HuH-7.5 (cell line): Measurements from ENCODE around the gene C14orf132.

Source experiments
- DNase-seq: peaks from one replicate; pipeline ENCODE4 v3.0.0; 2011; ENCODE audit warnings: low spot score

Gene C14orf132

DNA sequence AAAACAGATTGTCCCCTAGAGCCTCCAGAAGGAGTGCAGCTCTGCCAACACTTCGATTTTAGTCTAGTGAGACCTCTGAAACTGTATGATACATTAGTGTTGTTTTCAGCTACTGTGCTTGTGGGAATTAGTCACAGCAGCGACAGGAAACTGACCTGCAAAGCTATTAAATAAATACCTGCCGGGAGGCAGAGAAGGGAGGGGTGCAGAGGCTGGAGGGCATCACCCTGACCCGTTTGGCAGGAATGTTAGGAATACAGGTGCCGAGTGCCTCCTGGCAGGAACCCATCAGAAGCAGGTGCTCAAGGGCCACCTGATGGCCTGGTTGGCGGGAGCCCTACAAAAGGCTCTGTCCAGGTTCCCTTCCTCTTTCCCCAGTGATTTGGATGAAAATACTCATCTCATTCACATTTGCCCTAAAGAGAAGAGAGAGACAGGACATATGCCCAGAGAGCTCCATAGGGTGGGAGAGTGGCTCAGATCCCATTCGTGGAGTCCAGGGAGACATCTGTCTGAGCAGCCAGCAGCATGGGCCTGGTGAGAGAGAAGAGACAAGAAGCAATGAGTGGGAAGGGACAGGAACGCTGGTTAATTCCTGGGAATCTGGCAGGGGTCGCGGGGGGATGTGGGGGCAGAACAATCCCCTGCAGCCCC lies 44.6 kb downstream of the C14orf132 start:
- no peak for DNase-seq

DNA sequence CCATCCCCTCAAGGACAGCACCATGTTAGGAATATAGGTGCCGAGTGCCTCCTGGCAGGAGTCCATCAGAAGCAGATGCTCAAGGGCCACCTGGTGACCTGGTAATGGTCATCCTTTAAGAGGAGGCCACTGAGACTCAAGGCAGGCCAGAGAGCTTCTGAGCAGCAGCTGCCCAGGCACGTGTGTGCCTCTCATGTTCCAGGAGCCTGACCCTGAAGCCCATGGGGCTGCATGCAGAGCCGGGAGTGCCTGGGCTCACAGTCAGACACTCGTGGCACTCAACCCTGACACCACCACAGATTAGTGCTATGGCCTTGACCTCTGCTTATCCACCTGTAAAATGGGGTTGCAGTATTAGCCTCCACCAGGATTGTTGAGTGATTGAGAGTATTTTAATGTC lies 45.6 kb downstream of the C14orf132 start:
- DNase-seq: no peak

DNA sequence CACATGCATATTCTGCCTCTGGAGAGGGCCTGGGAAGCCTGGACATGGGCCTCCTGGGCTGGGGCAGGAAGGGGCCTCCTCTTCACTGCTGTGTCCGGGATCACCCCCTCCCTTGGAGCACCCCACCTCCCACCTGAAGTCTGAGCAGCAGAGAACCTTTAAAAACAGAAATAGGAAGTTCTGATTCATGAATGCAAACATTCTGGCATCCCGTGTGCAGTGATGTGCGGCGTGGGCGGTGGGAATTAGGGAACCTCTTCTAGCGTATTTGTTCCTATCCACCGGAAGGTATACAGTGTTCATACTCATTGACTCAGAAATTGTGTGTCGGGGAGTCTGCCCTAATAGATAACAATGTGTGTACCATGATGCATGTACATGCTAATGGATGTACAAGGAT lies 46.2 kb downstream of the C14orf132 start:
- DNase-seq: no peak

DNA sequence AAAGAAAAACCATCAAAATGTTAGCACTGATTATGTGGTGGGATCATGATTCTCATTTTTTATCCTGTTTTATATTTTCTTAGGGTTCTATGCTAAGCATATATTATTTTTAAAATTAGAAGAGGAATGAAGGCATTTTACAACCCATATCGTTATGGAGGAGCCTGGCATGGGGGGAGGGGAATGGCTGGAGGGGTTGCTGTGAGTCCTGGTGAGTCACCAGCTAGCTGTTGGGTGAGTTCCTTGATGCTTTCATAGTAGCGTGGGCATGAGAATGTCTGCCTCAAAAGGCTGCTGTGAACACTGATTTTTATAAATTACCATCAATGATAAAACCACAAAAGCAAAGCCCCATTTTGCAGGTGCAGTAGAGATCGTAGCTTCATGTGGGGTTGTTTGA lies 46.9 kb downstream of the C14orf132 start:
- DNase-seq: no peak

DNA sequence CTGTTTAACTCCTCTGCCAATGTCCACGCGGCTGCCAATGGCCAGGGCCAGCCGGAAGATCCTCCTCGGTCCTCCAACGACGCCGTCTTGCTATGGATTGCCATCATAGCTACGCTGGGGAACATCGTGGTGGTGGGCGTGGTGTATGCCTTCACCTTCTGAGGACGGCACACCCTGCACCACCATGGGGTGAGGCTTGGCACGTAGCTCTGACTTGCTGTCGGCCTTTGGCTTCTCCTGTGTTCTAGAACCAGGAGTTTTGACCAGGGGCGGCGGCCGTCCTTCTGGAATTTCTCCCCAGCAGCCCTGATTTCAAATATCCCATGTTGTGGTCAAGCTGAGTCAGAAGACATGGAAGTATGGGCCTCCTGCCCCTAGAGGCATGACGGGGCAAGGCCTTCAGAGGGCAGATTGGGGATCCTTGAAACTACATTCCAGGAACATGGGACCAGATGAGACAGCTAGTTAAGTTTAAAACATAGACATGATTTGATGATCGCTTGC lies 47.5 kb downstream of the C14orf132 start:
- DNase-seq: no peak

DNA sequence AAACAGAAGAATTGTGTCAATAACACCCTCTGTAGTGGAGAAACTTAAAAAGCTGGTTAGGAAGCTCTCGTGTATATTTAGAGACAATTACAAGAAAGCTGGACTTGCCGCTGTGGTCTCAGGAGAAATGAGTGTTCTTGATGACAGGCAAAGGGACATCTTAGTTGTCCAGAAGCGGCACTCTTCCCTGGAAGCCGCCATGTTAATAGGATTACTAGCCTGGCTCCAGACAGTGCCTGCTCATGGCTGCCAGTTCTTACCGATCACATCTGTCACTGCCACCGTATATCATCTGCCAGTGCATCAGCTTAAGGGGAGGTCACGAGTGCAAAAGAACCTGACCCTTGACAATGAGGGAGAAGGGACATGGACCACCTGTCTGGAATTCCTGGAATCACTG lies 48.9 kb downstream of the C14orf132 start:
- DNase-seq: no peak

DNA sequence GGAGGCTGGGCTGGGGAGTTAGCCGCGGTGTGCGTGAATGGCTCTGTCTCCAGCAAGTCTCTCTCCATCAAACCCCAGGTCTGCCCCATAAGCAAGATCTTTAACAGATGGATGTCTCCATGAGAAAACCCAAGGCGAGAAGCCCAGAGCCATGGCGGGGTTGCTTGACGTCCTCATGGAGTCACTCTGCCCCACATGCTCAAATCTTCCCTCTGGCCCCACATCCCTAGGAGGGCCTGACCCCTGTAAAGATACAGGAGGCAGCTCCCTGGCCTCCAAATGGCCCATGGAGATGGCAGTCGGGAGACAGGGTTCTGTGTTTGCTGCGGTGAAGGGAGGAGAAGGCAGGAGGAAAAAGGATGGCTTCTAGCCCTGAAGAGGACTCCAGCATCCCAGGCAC lies 49.3 kb downstream of the C14orf132 start:
- no peak for DNase-seq

DNA sequence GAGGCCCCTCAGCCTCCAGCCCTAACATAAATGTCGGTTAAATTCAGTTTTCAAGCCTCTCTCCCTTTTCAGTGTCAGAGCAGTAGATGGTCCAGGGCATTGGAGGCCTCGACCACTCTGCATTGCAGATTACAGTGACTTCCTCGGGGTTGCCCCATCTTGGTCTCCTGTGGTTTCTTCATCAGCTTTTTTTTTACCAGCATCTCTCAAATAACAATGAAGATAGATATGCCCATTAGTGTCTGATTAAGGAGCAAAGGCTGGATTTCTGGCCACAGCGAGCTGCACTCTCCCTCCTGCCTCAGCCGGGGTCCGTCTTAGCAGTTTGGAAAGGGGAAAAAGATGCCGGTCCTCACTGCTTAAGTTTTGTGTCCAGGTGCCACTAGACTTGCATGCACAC lies 49.7 kb downstream of the C14orf132 start:
- DNase-seq: no peak

DNA sequence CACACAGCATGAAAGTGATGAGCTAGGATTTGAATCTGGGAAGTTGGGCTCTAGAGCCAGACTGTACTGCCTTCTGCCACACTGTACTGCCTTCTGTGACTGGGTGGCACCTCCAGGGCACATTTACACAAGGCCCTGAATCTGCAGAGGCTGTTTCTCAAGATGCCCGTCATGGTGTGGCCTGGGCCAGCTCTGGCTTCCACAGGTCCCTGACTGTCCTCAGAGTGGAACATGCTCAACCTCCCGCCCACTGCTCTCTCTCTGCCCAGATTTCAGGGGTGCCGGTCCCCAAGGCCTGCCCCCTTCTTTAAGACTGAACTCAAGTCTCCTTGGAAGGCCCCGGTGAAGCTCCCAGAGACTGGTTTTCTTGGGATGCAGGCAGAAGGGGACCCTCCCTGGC lies 50.2 kb downstream of the C14orf132 start:
- DNase-seq: no peak

DNA sequence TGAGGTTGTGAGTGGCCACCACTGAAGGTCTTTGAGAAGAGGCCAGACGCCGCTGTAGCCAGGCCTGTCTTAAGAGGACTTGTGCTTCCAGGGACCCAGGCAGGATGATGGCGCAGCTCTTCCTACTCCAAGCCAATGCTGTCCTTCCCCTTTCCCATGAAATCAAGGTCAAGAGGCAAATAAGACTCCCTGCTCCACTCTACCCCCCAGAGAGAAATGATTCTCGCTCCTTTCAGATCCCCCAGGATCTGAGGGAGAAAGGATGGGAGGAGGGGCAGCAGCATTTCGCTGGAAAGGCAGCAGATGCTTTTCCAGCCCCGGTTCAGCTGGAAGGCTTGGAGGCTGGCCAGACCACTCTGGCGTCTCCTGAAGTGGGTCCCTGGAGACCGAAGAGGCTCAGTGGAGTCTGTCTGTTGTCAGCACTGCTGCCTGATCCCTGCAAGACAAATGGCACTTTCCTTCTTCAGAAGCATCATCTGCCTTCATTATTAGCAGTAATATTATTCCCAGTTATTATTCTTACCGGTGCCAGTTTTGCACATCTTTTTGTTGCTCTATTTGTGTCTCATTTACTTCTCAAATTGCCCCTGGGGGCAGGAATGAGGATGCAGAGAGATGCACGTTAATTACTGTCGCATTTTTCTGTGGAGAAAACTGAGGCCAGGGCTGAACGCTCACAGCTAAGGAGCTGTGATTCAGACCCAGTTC lies 51.4 kb downstream of the C14orf132 start:
- DNase-seq: no peak

DNA sequence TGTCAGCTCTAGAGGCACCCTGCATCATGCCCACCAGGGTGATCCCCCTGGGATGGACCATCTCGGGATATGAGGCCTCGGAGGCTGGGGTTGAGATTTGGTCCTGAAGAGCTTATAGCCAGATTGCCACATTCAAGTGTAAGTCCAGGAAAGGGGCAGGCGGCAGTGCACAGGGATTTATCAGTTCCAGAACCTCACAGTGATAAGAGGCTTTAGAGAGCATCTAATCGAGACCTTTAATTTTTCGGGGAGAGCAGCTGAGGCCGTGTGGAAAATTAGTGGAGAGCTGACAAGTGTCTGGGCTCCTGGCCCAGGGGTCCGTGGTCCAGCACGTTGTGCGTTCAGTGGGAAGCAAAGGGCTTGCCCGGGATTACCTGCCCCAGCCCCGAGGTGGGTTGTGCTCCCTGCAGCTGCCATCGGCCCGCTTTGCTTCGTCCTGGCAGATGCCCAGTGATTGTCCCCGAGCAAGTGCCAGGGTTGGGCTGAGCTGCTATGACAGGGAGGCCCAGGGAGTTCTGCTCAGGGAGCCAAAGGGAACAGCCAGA lies 52.1 kb downstream of the C14orf132 start:
- no peak for DNase-seq

DNA sequence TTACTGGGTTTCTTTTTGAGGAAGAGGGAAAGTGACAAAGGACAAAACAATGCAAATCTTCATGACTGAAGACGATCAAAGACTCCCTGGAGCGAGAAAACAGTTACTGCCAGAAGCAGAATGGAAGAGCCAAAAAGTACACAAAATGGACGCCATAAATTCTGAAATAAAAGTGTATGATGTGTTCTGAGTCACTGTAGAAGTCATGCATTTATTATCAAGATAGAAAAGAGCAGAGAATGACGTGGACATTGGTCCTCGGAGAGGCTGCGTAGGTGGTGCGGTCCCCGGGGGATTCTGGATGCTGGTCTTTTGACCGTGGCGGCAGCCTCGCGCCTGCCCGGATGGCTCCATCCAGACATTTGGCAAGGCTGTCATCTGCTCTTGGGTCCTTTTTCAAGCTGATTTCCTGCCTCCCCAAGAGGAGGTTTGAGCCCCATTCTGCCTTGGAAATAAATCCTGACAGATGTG lies 52.8 kb downstream of the C14orf132 start:
- DNase-seq: no peak

DNA sequence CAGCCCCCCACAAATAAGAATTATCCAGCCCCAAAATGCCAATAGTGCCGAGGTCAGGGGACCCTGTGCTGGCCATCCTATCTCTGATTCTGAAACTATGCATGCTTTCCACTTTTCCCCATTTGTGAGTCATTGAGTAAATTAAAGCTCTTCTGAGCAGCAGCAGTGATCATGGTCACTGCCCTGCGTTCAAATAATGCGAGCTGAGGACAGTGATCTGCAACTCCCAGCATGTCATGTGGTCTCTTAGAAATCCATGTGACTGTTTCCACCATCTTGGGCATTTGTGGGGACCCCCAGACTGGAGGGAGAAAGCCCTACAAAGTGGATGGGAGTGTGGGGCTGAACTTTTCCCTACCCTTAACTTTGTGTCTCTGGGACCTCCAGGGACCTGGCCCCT lies 53.8 kb downstream of the C14orf132 start:
- no peak for DNase-seq

DNA sequence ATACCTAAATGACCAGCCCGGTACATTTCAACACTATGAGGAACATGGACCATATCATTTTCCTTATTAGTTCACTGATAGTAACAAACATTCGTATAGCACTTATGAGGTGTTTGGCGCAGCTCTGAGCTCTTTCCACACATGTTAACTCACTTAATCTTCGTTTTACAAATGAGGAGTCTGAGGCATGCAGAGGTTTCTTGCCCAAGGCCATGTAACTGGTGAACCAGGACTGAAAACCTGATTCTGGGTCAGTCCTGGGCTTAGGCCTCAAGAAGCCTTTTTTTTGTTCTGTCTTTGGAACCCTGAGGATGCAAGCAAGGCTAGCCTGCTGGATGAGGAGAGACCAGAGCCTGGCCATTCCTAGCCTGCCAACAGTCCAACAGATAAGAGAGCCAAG lies 55.0 kb downstream of the C14orf132 start:
- DNase-seq: no peak

DNA sequence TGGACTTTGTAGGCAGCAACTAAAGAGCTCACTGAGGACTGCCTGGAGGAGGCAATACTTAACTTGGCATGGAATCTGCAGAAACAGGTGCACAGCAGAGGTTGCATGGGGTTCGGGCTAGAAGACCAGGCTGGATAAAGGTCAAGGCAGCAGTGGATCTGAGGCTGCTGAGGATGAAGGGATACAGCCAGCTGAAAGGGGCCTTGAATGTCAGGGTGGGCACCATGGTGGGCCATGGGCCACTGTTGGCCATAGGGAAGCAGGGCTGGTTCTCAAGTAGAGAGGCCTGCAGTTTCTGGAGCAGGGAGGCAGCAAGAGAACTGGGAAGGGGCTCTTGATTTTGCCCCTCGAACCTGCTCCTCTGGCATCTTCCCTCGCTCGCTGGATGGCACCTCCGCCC lies 55.5 kb downstream of the C14orf132 start:
- DNase-seq: no peak

DNA sequence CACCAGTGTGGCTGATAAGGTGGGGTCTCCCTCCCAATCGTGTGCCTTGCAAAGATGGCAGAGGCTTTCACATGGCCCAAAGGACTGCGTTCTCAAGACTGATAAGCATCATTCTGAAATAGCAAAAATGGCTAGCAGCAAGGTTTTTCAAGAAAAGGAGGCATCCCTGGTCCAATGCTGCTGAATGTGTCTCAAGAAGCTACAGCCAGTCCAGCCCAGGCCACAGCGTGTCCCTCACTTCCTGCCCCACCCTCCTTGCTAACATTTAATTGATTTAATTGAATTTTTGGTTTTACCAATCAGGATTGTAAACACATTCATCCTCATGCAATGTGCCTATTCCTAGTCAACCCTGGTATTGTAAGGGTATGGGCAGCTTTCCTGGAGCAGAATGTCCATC lies 55.9 kb downstream of the C14orf132 start:
- DNase-seq: no peak

DNA sequence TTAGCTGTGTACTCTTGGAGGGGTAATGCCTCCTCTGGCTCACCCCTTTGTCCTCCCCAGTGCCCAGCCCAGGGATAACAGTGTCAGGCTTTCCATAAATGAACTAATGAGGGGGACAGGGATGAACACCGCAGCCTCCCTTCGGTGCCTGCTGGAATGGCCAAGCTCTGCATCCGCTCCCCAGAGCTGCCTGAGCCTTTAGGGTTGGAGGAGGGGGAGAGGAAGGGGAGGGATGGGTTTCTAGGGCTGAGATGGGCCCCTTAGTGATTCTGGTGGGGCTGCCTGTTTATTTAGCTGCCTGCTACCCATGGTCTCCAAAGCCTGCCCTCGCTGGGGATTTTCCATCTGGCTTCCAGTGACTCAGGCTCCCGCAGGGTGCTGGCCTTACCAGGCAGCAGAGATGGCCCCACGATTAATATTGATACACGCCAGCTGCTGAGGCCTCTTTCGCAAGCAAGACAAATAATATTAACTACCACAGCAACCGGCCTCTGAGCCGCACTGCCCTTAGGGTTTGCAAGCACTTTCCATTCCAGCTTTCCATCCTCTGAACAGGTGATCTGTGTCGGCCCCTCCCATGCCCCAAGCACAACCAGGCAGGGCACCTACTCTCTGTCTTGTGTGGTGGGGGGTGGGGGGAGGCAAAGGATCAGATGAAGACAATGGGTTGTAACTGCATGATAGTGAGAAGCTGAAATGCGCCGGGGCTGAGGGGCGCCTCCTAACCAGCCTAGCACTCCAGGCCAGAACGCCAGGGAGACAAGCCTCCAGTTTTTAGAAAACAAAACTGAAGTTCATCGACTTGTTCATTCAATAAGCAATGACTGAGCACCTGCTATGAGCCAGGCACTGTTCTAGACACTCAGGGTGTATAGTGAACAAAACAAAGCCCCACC lies 56.7 kb downstream of the C14orf132 start:
- DNase-seq: peak; percentile 49

DNA sequence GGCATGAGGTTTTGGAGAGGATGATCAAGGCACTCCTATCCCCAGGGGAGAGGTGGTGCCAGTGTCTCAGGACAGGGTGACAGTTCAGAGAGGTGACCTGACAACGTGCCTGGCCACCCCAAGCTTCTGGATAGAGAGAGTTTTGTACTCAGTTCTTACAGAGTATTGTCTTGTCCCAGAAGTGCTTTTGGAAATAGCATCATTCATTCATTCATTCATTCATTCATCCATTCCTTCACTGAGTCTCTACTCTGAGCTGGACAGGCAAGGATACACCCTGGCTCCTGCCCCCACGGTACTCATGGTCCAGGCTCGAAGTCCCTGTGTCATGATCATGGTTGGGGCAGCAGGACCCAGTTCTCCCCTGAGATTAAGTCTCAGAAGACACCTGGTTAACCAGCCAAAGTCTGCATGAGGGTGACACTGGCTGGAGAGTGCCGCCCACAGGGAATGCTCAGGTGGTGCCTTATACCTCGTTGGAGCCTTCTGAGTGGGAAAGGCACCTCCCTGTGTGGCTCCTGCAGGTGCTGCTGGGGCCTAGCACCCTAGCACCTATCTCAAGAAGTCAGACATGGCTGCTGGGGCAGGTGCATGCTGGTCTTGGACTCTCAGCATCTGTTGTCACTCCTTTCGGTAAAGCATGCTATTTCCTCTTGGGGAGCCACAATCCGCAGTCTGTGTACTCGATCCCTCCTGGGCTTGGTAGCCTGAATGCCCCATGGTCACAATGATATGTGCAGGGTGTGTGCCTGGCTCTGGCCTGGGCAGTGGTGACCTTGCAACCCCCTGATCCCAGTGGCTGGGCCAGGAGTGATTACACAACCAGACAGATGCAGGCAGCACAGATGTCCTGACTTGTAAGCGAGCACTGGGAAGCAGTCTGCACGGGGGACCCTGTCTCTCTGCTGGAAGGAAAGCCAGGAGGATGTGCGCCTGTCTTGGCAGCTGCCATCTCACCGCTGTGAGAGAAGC lies 57.8 kb downstream of the C14orf132 start:
- DNase-seq: no peak

DNA sequence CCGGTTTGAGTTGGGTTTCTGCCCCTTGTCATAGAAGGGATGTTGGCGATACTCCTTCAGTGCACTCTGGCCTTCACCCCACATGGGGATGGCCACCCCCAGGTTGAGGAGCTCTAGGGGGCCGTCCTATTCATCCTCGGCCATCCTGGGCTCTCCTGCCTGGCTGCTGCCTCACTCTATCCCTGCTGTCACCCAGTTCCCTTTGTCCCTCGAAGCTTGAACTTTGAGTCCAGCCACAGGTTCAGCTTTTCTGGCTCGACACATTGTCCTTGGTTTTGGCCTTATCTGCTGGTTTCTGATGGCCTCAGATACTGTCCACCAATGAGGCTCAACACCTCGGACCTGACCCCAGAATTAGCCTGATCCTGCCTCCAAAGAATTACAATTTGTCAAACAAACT lies 58.6 kb downstream of the C14orf132 start:
- no peak for DNase-seq

DNA sequence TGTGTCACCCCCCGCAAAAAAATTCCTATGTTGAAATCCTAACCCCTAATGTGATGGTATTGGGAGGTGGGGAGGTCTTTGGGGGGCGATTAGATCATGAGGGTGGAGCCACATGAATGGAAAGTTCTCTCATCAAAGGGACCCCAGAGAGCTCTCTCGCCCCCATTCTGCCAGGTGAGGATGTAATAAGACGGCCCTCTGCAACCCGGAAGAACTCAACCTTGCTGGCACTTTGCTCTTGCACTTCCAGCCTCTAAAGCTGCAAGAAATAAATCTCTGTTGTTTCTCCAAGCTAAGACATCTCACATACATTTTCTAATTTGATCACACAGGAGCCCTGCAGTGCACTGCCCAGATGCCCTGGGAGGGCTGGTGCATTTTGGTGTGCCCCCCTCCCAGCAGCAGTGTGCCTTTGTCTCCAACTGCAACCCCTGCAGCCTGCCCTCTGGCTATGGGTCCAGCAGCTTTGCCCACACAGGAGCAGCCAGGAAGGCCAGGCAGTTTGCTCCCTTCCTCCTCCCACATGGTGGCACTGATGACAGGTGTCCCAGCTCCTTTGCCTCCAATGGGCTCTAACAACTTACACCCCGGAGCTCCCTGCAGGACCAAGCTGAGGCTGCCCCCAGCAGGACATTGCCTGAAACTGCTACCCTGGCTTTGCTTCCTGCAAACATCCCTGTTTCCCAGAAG lies 59.3 kb downstream of the C14orf132 start:
- DNase-seq: peak; percentile 62

DNA sequence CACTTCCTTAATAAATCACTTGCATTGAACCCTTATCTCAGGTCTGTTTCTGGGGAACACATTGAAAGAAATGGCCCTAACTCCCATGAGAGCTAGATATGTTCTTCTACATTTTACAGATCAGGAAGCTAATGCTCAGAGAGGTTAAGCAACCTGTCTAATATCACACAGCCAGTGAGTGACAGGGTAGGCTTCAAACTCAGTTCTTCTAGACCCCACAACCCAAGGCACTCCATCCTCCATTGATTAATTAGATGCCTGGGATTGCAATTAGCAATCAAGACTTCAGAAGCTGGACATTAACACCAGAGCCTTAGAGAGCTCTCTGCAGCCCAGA lies 59.8 kb downstream of the C14orf132 start:
- no peak for DNase-seq
